GM18907 (cell line): ENCODE data around the gene PHF3.
A peak's percentile ranks its signal among the peaks of the same experiment; 100 is the strongest.

ENCODE experiments used
- ATAC-seq: cut with Tn5 transposase; IDR thresholded peaks from one replicate; pipeline ENCODE4 v1.9.1; 2021; ENCODE audit warnings: mild to moderate bottlenecking, moderate library complexity; ENCODE audit not compliant: unreplicated experiment

PHF3 gene, protein sequence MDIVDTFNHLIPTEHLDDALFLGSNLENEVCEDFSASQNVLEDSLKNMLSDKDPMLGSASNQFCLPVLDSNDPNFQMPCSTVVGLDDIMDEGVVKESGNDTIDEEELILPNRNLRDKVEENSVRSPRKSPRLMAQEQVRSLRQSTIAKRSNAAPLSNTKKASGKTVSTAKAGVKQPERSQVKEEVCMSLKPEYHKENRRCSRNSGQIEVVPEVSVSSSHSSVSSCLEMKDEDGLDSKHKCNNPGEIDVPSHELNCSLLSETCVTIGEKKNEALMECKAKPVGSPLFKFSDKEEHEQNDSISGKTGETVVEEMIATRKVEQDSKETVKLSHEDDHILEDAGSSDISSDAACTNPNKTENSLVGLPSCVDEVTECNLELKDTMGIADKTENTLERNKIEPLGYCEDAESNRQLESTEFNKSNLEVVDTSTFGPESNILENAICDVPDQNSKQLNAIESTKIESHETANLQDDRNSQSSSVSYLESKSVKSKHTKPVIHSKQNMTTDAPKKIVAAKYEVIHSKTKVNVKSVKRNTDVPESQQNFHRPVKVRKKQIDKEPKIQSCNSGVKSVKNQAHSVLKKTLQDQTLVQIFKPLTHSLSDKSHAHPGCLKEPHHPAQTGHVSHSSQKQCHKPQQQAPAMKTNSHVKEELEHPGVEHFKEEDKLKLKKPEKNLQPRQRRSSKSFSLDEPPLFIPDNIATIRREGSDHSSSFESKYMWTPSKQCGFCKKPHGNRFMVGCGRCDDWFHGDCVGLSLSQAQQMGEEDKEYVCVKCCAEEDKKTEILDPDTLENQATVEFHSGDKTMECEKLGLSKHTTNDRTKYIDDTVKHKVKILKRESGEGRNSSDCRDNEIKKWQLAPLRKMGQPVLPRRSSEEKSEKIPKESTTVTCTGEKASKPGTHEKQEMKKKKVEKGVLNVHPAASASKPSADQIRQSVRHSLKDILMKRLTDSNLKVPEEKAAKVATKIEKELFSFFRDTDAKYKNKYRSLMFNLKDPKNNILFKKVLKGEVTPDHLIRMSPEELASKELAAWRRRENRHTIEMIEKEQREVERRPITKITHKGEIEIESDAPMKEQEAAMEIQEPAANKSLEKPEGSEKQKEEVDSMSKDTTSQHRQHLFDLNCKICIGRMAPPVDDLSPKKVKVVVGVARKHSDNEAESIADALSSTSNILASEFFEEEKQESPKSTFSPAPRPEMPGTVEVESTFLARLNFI (N-terminal part only)

DNA sequence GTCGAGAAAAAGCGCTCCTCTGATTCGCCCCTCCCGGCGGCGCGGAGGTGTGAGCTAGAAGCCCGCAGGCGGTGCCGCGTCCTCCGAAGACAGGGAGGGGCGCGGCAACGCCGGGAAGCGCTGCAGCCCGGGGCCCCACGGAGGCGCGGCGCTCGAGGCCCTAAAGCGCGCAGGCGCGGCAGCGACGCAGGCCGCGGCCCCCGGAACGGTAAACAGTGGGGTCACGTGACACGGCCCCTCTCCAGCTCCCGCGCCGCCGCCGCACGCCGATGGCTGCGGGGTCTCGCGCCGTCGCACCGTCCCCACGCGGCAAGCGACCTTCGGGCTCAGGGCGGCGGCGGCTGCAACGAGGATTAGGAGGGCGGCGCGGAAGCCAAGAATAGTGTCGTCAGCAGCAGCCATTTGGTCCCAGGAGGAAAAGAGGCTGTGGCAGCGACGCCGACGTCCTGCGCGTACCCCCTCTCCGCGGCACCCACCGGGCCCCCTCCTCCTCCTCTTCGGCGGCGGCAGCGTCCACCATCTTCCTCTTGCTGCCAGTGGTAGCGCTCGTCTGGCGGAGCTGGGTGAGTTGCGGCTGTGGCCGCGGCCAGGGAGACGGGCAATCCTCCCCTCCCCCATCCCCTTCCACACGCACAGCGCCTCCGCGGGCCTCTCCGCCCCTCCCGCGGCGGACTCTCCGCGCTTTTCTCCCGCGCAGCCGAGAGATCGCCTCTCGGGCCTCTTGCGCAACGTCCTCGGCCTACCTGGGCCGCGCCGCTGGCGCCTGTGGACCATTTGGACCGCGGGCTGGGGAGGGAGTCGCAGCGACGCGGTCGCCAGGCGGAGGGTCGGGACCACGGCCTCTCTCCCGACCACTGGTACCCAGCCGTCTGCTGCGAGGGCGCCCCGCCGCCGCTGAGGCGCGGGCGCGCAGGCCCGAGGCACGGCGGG is at the start of gene PHF3:
PHF3 (plus strand) TSS at position 215 of the 930 bp plus-strand sequence. CDS start 10,750 bp downstream, outside the sequence.
- peak; percentile 85 for ATAC-seq

DNA sequence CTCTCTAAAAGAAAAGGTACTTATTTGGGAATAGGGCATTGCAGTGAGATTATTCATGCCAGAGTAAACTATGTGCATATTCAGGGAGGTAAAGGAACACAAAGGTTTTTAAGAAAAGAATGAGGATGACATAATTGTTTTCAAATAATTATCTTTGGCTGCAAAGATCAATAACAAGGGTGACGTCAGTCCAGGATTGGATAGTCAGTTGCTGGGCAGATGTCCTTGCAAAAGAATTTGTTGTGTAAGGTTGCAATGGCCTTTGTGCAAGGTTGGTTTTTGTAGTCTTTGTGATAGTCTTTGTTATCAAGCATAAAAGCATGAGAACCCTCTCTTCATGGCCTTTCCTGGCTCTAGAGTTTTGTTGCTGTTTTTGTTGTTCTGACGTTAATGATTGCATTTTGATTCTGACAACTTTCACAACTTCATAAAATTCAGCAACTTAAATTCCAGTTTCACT is 45.6 kb upstream of the PHF3 start:
- no peak for ATAC-seq

DNA sequence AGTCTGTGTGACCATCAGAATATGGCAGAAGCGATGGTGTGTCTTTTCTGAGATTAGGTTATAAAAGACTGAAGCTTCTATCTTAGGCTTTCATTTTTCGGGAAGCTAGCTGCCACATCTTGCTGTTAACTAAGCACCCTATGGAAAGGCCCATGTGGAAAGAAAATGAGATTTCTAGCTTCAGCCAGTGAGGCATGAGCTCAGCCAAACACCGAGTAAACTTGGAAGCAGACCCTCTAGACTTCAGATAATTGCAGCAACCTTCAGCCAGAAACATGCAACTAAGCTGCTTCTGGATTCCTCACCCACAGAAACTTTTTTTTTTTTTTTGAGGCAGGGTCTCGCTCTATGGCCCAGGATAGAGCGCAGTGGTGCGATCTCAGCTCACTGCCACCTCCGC is 42.7 kb upstream of the PHF3 start:
- ATAC-seq, result no peak

DNA sequence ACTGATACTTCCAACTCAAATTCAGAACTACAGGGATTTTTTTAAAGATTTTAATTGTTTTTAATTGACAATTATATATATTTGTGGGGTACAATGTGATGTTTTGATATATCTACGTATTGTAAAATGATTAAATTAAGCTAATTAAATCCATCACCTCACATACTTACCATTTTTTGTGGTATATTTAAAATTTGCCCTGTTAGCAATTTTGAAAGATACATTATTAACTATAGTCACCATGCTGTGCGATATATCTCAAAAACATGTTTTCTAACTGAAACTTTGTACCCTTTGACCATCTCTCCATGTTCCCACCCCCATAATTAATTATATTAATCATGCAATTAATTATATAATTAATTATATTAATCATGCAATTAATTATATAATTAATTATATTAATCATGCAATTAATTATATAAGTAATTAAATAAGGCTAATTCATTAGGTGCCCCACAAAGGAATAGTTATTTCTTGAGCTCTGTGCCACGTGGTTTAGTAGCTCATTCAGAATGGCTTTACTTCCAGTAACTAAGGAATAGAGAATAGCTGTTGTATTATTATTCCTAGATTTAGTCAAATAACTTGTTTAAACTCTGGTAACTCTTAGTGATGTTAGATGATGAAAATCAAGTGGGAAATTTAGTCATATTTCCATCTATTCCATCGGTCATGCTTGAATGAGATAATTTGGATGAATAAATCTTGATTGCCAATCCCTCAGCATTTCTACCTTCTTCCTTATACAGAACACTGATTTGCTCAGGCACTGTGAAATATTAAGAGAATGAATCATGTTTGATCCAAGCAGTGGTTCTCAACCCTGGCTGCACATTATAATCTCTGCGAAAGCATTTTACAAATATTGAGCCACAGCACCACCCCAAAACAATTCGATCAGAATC is 38.2 kb upstream of the PHF3 start:
- no peak for ATAC-seq

DNA sequence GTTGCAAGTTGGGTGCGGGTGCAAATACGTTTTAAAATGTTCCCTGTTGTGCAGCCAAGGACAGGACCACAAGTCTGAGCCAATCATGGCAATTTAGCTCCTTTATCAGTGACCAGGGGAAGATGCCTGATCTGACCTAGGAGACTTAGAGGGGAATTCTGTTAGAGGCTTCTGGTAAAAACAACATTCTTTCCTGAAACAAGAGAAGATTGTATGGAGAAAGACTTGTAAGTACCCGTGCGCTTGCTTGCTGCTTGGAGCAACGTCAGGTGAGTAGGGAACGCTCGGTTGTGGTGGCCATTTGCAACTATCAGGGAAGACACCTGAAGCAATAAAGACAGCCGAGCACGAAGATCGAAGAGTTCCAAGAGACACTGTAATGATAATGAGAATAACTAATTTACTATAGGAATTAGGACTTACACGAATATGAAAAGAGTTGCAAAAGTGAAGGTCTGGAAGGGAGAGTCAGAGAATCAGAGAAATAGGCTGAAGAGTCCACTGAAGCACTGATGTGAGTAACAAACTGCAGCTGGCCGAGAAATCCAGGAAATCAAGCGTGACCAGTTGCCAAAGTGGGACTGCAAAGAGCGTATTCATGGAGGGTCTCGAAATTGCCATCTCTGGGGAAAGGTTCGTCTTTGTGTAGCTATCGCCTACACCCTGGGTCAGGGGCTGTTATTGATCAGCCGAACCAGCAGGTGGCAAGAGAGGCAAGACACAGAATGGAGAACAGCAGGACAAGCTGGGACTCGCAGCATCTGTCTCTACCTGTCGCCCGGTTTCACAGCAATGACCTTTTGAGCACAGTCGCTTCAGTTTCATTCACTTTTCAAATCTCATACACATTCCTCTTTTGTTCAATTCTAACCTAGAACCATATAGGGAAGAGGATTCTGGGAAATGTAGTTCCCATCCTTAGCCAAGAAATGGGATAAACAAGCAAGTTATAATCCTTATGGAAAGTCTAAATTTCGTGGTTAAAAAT is 37.3 kb upstream of the PHF3 start:
- peak; percentile 100 for ATAC-seq

DNA sequence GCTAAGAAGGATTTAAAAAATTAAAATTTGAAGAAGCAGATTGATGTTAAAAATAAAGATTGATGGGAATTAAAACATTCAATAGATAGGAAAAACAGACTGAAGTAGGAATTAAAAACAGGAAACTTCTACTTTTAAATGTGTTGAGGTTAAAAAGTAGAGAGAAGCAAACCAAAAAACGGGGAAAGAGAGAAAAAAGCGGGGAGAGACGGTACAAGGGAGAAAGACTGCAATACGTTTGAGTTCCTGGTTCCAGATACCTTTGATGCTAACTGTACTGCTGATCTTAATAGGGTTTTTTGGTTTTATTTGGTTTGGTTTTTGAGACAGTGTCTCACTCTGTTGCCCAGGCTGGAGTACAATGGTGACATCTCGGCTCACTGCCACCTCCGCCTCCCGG is 36.4 kb upstream of the PHF3 start:
- ATAC-seq, result no peak

DNA sequence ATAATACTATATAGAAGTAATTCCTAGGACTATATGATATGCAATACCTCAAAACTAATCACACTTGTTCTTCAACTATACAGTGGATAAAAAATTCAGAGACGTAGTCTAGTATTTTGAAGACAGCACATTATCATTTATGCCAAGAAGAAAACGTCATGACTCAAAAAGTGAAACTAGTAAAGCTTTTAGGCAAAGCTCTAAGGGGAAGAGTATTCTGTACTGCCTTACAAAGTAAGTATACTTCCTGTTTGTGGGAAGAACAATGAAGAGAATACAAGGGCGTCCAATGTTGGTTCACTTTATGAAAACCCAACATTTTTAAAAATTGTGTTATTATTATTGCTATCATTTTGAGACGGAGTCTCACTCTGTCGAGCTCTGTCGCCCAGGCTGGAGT is 35.5 kb upstream of the PHF3 start:
- no peak for ATAC-seq

DNA sequence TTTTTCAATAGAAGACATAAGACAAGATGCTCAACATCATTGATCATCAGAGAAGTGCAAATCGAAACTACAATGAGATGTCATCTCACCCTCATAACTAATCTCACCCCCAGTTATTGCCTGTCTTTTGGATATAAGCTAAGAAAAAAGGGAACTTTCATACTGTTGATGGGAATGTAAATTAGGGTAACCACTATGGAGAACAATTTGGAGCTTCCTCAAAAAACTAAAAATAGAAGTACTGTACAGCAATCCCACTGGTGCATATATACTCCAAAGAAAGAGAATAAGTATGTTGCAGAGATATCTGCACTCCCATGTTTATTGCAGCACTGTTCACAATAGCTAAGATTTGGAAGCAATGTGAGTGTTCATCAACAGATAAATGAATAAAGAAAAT is 26.4 kb upstream of the PHF3 start:
- ATAC-seq, result no peak

DNA sequence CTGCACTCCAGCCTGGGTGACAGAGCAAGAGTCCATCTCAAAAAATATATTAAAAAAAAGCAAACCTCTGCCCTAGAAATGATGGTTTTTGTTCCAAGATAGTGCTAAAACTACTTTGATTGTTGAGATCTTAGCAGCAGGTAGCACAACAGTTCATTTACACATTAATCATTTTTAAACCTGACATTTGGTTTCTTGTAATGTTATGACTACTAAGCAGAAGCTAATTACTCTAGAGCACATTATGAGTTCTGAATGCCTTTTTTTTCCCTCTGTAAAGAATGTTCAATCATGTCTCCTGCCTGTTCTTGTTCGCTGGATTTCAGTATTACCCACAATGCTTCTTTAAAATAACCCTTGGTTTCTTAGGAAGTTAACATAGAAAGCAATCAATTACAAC is 24.7 kb upstream of the PHF3 start:
- ATAC-seq, result no peak

DNA sequence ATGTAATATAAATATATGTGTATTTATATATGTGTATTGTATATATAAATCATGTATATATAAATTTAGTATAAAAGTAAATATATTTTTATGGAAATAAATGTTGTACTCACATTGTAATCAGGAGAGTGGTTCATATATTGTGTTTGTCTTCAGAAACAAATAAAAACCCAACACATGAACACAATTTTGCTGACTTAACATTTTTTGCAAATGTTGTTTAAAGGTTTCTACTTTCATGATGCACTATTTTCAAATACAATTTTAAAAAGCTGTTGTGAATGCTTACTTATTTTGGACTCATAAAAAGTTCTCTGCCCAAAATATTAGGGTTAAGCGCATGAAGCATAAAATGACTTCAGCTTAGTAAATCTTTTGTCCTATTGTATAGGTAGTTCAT is 24.0 kb upstream of the PHF3 start:
- ATAC-seq, result no peak

DNA sequence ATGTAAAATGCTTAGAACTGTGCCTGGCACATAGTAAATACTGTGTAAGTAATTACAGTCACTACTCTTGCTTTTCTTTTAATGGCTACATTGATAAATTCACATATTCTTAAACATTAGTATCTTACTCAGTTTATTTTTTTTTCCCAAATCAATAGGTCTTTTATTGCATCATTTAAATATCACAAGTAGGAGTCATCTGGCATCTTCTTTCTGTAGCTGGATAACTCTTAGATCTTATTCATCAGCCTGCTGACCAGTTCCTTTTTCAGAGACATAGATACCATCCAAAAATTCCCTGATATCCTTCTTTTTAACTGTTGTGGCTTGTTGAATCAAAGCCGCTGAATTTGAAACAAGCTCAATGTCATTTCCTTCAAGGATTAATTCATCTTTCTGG is 20.0 kb upstream of the PHF3 start:
- ATAC-seq, result no peak

DNA sequence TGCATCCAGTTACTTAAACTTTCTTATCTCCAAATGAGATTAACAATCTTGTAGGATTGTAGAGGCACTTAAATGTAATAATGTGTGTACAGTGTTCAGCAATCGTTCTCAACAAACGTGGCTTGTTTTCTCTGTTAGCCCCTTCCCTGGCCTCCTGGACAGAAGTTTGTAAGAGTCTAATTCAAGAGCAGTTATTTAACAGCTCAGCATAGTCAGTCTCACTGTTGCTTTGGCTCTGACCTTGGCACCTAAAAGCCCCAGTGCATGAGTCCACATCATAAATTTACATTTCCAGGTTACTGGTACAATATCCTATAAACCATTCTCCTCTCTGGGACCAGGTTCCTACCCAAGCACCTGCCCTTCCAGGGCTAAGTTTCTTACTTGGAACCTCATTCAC is 11.5 kb upstream of the PHF3 start:
- ATAC-seq, result no peak

DNA sequence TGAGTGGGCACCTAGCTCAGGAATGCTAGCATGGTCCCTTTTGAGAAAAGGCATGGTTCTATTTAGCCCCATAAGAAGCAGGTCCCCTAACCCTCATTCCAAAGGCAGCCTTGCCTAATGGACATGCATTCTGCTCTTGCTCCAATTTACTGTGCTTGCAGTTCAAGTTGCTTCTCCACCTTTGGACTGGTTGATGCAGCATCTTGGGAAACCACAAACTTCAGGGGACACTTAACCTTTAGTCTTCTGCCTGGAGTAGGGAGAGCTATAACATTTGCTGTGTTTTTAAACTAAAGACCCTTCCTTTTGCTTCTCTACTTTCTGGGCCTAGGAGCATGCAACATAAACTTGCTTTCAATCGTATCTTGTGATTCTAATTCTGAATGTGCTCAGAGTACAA is 5.1 kb upstream of the PHF3 start:
- ATAC-seq, result no peak

DNA sequence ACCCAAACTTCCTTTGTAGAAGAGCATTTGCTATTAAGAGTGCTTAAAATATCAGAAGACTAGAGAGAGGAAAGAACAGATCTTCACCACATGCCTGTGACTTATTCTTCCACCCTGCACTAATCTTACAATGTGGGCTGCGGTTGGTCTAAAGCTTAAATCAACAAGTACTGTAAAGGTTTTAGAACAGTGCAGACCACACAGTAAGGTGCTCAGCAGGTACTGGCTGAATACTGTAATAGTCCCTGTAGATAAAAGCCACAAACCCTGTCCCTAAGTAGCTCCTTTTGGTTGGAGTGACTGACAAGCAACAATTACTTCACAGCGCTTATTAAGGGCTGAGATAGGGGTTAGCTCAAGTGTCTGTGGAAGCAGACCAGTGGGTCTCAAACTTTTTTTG is 972 bp upstream of the PHF3 start:
- no peak for ATAC-seq

DNA sequence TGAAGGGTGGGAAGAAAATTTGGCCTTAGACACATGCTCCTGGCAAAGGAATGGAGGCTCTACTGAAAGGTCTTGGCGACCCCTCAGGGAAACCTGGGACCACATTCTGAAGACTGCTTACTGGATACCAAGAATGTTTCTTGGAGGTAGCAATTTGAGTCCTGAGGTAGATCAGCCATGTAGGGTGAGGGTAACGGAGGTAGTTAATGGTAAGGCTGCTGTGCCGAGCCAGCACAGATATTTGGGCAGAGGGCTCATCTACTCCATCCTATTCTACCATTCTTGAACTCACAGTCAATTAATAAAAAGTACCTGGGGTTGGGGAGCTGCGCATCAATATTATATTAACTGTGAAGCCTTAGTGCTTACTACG is 401 bp upstream of the PHF3 start:
- peak; percentile 31 for ATAC-seq

DNA sequence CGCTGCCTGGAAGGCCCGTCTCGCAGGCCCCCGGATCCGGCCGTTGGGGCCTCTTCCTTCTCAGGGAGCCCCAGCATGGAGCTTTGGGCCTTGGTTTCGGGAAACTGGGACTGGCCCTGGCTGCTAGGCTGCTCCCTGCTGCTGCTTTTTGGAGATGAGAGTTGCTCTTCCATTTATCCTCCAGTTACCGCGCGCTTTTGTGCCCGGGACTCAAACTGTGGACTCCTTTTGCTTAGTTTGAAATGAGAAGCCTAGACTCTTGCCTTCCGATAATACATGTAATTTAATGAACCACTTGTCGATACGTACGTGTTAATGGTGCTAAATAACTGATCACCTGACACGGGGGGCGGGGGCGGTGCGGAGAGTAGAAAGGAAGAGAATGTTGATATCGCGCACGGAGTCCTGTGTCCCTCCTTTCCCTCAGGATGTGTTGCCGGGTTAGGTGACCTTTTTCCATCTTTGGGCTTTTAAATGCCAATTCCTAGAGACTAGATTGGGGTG is 968 bp downstream of the PHF3 start:
- peak; percentile 8 for ATAC-seq

DNA sequence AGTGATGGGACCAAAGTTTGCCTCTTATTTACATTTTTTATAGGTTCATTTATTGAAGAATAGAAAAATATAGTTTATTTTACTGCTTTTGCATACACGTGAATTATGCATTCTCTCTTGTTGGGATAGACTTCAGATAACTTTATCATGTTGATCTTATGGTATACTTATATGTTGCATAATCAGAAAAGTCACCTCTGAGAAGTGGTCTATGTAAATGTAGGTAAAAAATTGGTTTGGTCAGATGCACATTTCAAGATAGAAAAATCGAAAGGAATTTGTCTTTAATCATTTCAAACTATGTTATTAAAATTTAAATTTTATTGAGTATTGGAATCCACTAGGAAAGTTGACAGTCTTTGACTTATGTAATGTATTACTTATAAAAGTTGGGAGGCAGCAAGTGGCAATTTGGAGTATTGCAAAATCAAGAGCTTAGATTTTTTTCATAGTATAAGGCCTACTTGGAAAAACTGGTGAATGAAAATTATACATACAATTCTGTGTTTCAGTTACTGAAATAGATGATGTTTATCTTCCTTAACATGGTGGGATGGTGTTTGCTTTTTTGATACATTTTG is 2.4 kb downstream of the PHF3 start:
- ATAC-seq, result no peak
